Type B pancreatic cell (in vitro differentiated cells): ENCODE measurements around the gene IER2. TPM values are rescaled to one million over a fixed set of nuclear protein-coding genes. Genes with fewer than 3 reads are reported as not detected.
"Not testable (repeated sequence)": the region's sequence is repeated elsewhere in the genome, so short reads cannot be mapped to it uniquely, and the experiment has no call there.

Experiments
- DNase-seq: peaks from one replicate; pipeline ENCODE4 v3.0.0; 2021; ENCODE audit warnings: mixed read lengths; ENCODE audit not compliant: unreplicated experiment; ENCODE audit errors: extremely low spot score
- H3K27ac Mint-ChIP-seq: 2 replicates; pipeline ENCODE4 v1.8.0; 2021; ENCODE audit warnings: mild to moderate bottlenecking, mixed read lengths
- H3K27me3 Mint-ChIP-seq: 2 replicates; pipeline ENCODE4 v1.8.0; 2021; ENCODE audit warnings: mixed read lengths
- H3K36me3 Mint-ChIP-seq: 2 replicates; pipeline ENCODE4 v1.8.0; 2021; ENCODE audit warnings: mixed read lengths
- H3K4me1 Mint-ChIP-seq: one replicate; pipeline ENCODE4 v1.8.0; 2021; ENCODE audit warnings: mixed read lengths; ENCODE audit not compliant: unreplicated experiment
- H3K4me3 Mint-ChIP-seq: 2 replicates; pipeline ENCODE4 v1.8.0; 2021; ENCODE audit warnings: mild to moderate bottlenecking, mixed read lengths
- H3K9me3 Mint-ChIP-seq: 2 replicates; pipeline ENCODE4 v1.8.0; 2021; ENCODE audit warnings: mixed read lengths
- CTCF ChIP-seq: fragments of 200-600 bp; sonication (generic); conservative IDR thresholded peaks from 2 replicates; pipeline ENCODE4 v1.5.0; 2021; ENCODE audit warnings: antibody characterized with exemption, mild to moderate bottlenecking
- total RNA-seq: library from RNA; stranded (reverse); gene quantifications from 2 replicates; pipeline ENCODE4 v1.2.1, GENCODE V29; 2021; ENCODE audit warnings: low replicate concordance

The IER2 gene
- total RNA-seq, 1 donor from 2014 or later, result 103 TPM

DNA sequence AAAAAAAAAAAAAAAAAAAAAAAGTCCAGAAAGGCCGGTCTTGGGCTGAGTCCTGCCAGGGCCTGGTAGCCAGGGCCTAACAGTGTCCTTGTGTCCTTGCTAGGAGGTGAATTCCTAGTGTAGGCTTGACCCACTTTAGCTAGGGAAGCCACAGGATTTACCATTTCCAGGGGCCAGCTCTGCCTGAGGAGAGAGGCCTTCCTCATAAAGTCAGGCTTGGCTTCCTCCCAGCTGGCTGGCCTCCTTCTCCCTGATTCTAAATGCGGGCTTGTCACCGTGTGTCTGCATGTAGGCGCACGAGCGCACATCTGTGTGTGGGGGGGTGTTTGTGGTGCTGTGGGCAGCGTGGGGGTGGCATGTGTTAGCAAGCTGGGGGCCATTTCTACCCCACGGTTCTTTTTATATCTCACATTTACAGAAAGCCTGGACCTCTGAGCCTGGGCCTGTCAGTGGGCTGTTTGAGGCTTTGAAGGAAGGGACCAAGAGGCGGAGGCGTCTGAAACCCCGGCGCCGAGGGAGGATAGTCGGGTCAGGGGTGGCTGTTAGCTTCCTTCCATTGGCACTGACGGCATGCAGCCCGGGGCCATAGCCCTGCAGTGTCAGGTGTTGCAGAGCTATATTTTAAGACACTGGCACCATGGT lies 31.7 kb downstream of the IER2 start:
- Mint-ChIP-seq H3K9me3 (no peaks in the 10 kb centered on the region), H3K4me3 (no peak overlapping the region), H3K36me3 (no peaks in the 10 kb centered on the region), H3K4me1 (peaks cover 5% of the 10 kb centered on the region), H3K27me3 (no peaks in the 10 kb centered on the region), H3K27ac (peak overlapping the region; percentile 65)
- DNase-seq, result no peak
- no peak for TF ChIP-seq CTCF

DNA sequence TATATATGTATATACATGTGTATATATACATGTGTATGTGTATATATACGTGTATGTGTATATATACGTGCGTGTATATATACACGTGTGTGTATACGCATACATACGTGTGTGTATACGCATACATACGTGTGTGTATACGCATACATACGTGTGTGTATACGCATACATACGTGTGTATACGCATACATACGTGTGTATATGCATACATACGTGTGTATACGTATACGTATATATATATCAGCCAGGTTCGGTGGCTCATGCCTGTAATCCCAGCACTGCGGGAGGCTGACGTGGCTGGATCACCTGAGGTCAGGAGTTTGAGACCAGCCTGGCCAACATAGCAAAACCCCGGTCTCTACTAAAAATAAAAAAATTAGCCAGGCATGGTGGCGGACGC lies 34.7 kb downstream of the IER2 start:
- H3K4me3 Mint-ChIP-seq, H3K36me3 Mint-ChIP-seq, H3K9me3 Mint-ChIP-seq: not testable (repeated sequence)

GRCh38 chr19:13185763-13186657 lies 35.8 kb downstream of the IER2 start:
- not testable (repeated sequence) for H3K27me3 Mint-ChIP-seq, H3K9me3 Mint-ChIP-seq, H3K4me1 Mint-ChIP-seq, H3K4me3 Mint-ChIP-seq, H3K36me3 Mint-ChIP-seq, DNase-seq, H3K27ac Mint-ChIP-seq

More for the DNA sequence above, 34.7 kb downstream of the IER2 start:
- H3K4me1 Mint-ChIP-seq, H3K27me3 Mint-ChIP-seq, DNase-seq, H3K27ac Mint-ChIP-seq: not testable (repeated sequence)

- not testable (repeated sequence) for H3K27me3 Mint-ChIP-seq, DNase-seq, H3K4me1 Mint-ChIP-seq
Measured at GRCh38 chr19:13186688-13187087, 36.5 kb downstream of the IER2 start.

DNA sequence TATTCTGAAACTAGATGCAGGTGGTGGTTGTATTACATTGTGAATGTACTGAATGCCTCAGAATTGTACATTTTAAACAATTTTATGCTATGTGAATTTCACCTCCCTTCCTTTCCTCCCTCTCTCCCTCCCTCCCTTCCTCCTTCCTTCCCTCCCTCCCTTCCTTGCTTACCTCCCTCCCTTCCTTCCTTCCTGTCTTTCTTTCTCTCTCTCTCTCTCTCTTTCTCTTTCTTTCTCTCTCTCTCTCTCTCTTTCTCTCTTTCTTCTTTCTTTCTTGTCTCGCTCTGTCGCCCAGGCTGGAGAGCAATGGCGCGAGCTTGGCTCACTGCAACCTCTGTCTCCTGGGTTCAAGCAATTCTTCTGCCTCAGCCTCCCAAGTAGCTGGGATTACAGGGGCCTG lies 37.2 kb downstream of the IER2 start:
- Mint-ChIP-seq H3K4me3 (no peak overlapping the region), H3K4me1 (no peaks in the 10 kb centered on the region), H3K36me3 (no peaks in the 10 kb centered on the region), H3K27ac (no peak overlapping the region), H3K9me3 (no peaks in the 10 kb centered on the region), H3K27me3 (no peaks in the 10 kb centered on the region)
- no peak for DNase-seq
- TF ChIP-seq CTCF, result no peak

More at GRCh38 chr19:13186688-13187087, 36.5 kb downstream of the IER2 start:
- H3K36me3 Mint-ChIP-seq, H3K27ac Mint-ChIP-seq, H3K4me3 Mint-ChIP-seq, H3K9me3 Mint-ChIP-seq: not testable (repeated sequence)

- H3K36me3 Mint-ChIP-seq, result no peaks in the 10 kb centered on the region
- H3K4me1 Mint-ChIP-seq, result no peaks in the 10 kb centered on the region
- H3K27ac Mint-ChIP-seq, result no peak overlapping the region
- TF ChIP-seq CTCF, result no peak
- no peaks in the 10 kb centered on the region for H3K27me3 Mint-ChIP-seq
- H3K9me3 Mint-ChIP-seq, result no peaks in the 10 kb centered on the region
- no peak for DNase-seq
- no peak overlapping the region for H3K4me3 Mint-ChIP-seq
Measured at GRCh38 chr19:13189600-13189999, 39.4 kb downstream of the IER2 start.

DNA sequence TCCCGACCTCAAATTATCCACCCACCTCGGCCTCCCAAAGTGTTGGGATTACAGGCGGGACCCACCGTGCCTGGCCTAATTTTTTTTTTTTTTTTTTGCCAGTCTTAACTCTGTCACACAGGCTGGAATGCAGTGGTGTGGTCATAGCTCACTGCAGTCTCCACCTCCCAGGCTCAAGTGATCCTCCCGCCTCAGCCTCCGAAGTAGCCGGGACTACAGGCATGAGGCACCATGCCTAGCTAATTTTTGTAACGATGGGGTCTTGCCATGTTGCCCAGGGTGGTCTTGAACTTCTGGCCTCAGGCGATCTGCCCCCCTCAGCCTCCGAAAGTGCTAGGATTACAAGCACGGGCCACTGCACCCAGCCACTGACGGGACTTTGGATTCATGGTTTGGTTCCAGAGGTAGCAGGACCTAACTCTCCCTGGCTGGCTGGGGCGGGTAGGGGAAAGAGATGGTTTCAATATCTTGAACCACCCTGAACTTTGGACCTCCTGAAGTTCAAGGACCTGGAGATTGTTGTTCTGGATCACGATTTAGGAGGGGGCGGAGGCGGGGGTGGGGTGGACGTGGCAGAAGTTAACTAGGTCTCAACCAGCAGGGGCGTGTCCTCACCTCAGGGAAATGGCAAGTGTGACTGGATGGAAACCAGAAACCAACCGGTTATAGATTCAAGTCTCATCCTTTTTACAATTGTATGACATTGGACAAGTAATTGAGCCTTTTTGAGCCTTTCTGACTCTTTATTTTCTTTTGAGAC lies 40.8 kb downstream of the IER2 start:
- TF ChIP-seq CTCF, result no peak
- Mint-ChIP-seq H3K4me1 (no peaks in the 10 kb centered on the region), H3K4me3 (no peak overlapping the region), H3K27ac (no peak overlapping the region), H3K36me3 (no peaks in the 10 kb centered on the region), H3K27me3 (no peaks in the 10 kb centered on the region), H3K9me3 (no peaks in the 10 kb centered on the region)
- DNase-seq, result no peak
